Left forelimb (tissue), 1 donor: Measurements from ENCODE around the gene OR2V2.
"Not testable (repeated sequence)": the region's sequence is repeated elsewhere in the genome, so short reads cannot be mapped to it uniquely, and the experiment has no call there.

ENCODE experiments used
- DNase-seq: peaks from one replicate; pipeline ENCODE4 v3.0.0-alpha.2; 2018; ENCODE audit warnings: low spot score

Gene OR2V2

GRCh38 chr5:181146927-181147636 lies at the start of gene OR2V2:
OR2V2 (plus strand) TSS chr5:181147586; CDS start chr5:181154943, 7,357 bp downstream.
- not testable (repeated sequence) for DNase-seq

GRCh38 chr5:181097759-181098491 lies 49.5 kb upstream of the OR2V2 start:
- DNase-seq = not testable (repeated sequence)

- DNase-seq = no peak
Observed at GRCh38 chr5:181098762-181099601, 48.4 kb upstream of the OR2V2 start.

GRCh38 chr5:181099602-181100086 lies 47.7 kb upstream of the OR2V2 start:
- no peak for DNase-seq

- no peak for DNase-seq
Observed at GRCh38 chr5:181100121-181100875, 47.1 kb upstream of the OR2V2 start.

- not testable (repeated sequence) for DNase-seq
Observed at GRCh38 chr5:181101030-181101641, 46.2 kb upstream of the OR2V2 start.

- DNase-seq = not testable (repeated sequence)
Observed at GRCh38 chr5:181101930-181102674, 45.3 kb upstream of the OR2V2 start.

- not testable (repeated sequence) for DNase-seq
Observed at GRCh38 chr5:181104259-181104568, 43.2 kb upstream of the OR2V2 start.

GRCh38 chr5:181104606-181105390 lies 42.6 kb upstream of the OR2V2 start:
- DNase-seq = not testable (repeated sequence)

GRCh38 chr5:181105391-181106025 lies 41.9 kb upstream of the OR2V2 start:
- DNase-seq = no peak

- no peak for DNase-seq
Observed at GRCh38 chr5:181107699-181108098, 39.7 kb upstream of the OR2V2 start.

GRCh38 chr5:181108578-181109165 lies 38.7 kb upstream of the OR2V2 start:
- DNase-seq = no peak

GRCh38 chr5:181109489-181110013 lies 37.8 kb upstream of the OR2V2 start:
- no peak for DNase-seq

GRCh38 chr5:181111010-181111409 lies 36.4 kb upstream of the OR2V2 start:
- DNase-seq = no peak

- no peak for DNase-seq
Observed at GRCh38 chr5:181112476-181112875, 34.9 kb upstream of the OR2V2 start.

GRCh38 chr5:181113572-181113971 lies 33.8 kb upstream of the OR2V2 start:
- DNase-seq = not testable (repeated sequence)

GRCh38 chr5:181114284-181114843 lies 33.0 kb upstream of the OR2V2 start:
- DNase-seq = peak; percentile 44
